GM23338 (cell line): ENCODE measurements around the gene STARD13. TPM values are rescaled to one million over a fixed set of nuclear protein-coding genes. Genes with fewer than 3 reads are reported as not detected.

Experiments used
- ATAC-seq: fragments of 200-7000 bp; cut with Tn5 transposase; 3 replicates; pipeline ENCODE4 v1.9.1; 2020
- DNase-seq: peaks from one replicate; pipeline ENCODE4 v3.0.0-alpha.2; 2015; ENCODE audit warnings: low spot score
- H2AFZ ChIP-seq: fragments of 200-600 bp; sonication (generic); 2 replicates; pipeline ENCODE4 v1.8.0; 2016; ENCODE audit warnings: antibody characterized with exemption, mild to moderate bottlenecking, moderate library complexity
- H3F3A ChIP-seq: fragments of 200-600 bp; sonication (generic); replicated peaks from 2 replicates; pipeline ENCODE4 v1.8.0; 2017; ENCODE audit warnings: antibody characterized with exemption, mixed run types, low read depth
- H3K27ac ChIP-seq: fragments of 200-600 bp; sonication (generic); 2 replicates; pipeline ENCODE4 v1.6.1; 2016; ENCODE audit warnings: low read depth
- H3K27me3 ChIP-seq: fragments of 200-600 bp; sonication (generic); 2 replicates; pipeline ENCODE4 v1.8.0; 2016; ENCODE audit warnings: mild to moderate bottlenecking, mixed run types, moderate library complexity; ENCODE audit not compliant: insufficient read depth
- H3K36me3 ChIP-seq: fragments of 200-600 bp; sonication (generic); 2 replicates; pipeline ENCODE4 v1.8.0; 2016; ENCODE audit warnings: mild to moderate bottlenecking; ENCODE audit not compliant: insufficient read depth
- H3K4me1 ChIP-seq: fragments of 200-600 bp; sonication (generic); 2 replicates; pipeline ENCODE4 v1.8.0; 2016; ENCODE audit warnings: mild to moderate bottlenecking, moderate library complexity; ENCODE audit not compliant: insufficient read depth
- H3K4me2 ChIP-seq: fragments of 200-600 bp; sonication (generic); 2 replicates; pipeline ENCODE4 v1.7.1; 2017; ENCODE audit warnings: mixed run types
- H3K4me3 ChIP-seq: fragments of 200-600 bp; sonication (generic); 2 replicates; pipeline ENCODE4 v1.6.1; 2016; ENCODE audit warnings: mixed run types
- H3K79me2 ChIP-seq: fragments of 200-600 bp; sonication (generic); replicated peaks from 2 replicates; pipeline ENCODE4 v1.8.0; 2017; ENCODE audit warnings: mild to moderate bottlenecking; ENCODE audit not compliant: insufficient read depth
- H3K9me2 ChIP-seq: fragments of 200-600 bp; sonication (generic); 2 replicates; pipeline ENCODE4 v1.8.0; 2017; ENCODE audit not compliant: insufficient read depth
- H4K20me1 ChIP-seq: fragments of 200-600 bp; sonication (generic); replicated peaks from 2 replicates; pipeline ENCODE4 v1.8.0; 2017; ENCODE audit warnings: mild to moderate bottlenecking; ENCODE audit not compliant: insufficient read depth
- H3K27ac Mint-ChIP-seq: 2 replicates; pipeline ENCODE4 v1.8.0; 2020; ENCODE audit warnings: inconsistent platforms, mild to moderate bottlenecking, moderate library complexity, mixed read lengths
- H3K27me3 Mint-ChIP-seq: 3 replicates; pipeline ENCODE4 v1.8.0; 2022; ENCODE audit warnings: low read depth, mild to moderate bottlenecking, moderate library complexity, mixed read lengths, inconsistent platforms; ENCODE audit not compliant: insufficient read depth, poor library complexity
- H3K36me3 Mint-ChIP-seq: 3 replicates; pipeline ENCODE4 v1.8.0; 2021; ENCODE audit warnings: low read depth, mild to moderate bottlenecking, inconsistent platforms, moderate library complexity, mixed read lengths
- H3K4me1 Mint-ChIP-seq: 3 replicates; pipeline ENCODE4 v1.8.0; 2020; ENCODE audit warnings: mild to moderate bottlenecking, inconsistent platforms, mixed read lengths
- H3K4me3 Mint-ChIP-seq: 3 replicates; pipeline ENCODE4 v1.8.0; 2021; ENCODE audit warnings: moderate library complexity, mild to moderate bottlenecking, inconsistent platforms, mixed read lengths
- H3K9me3 Mint-ChIP-seq: 3 replicates; pipeline ENCODE4 v1.8.0; 2020; ENCODE audit warnings: moderate library complexity, mild to moderate bottlenecking, inconsistent platforms, mixed read lengths
- CREB1 ChIP-seq: fragments of 250-450 bp; sonication (Bioruptor Pico); IDR thresholded peaks from 2 replicates; pipeline ENCODE4 v1.5.0; 2020; ENCODE audit warnings: low read depth, mild to moderate bottlenecking, moderate library complexity
- EZH2 ChIP-seq: fragments of 200-600 bp; sonication (generic); IDR thresholded peaks from one replicate; pipeline ENCODE4 v1.8.0; 2017; ENCODE audit warnings: antibody characterized with exemption, mild to moderate bottlenecking, low read depth; ENCODE audit not compliant: unreplicated experiment
- EZH2phosphoT487 ChIP-seq: fragments of 200-600 bp; sonication (generic); IDR thresholded peaks from one replicate; pipeline ENCODE4 v1.8.1; 2018; ENCODE audit warnings: antibody characterized with exemption; ENCODE audit not compliant: unreplicated experiment
- JUNB ChIP-seq: IDR thresholded peaks from one replicate; pipeline ENCODE4 v1.6.1; 2016; ENCODE audit warnings: antibody characterized with exemption; ENCODE audit not compliant: unreplicated experiment
- NANOG ChIP-seq: IDR thresholded peaks from 2 replicates; pipeline ENCODE4 v1.6.1; 2016; ENCODE audit warnings: antibody characterized with exemption, borderline replicate concordance
- POLR2AphosphoS5 ChIP-seq: IDR thresholded peaks from 2 replicates; pipeline ENCODE4 v1.6.1; 2016; ENCODE audit warnings: antibody characterized with exemption, low read depth
- STAT1 ChIP-seq: IDR thresholded peaks from one replicate; pipeline ENCODE4 v1.6.1; 2016; ENCODE audit warnings: antibody characterized with exemption; ENCODE audit not compliant: unreplicated experiment
- ZNF114 ChIP-seq: fragments of 250-450 bp; sonication (Bioruptor Pico); IDR thresholded peaks from 2 replicates; pipeline ENCODE4 v1.5.0; 2020; ENCODE audit warnings: mild to moderate bottlenecking, moderate library complexity
- ZNF331 ChIP-seq: fragments of 250-450 bp; sonication (Bioruptor Pico); IDR thresholded peaks from 2 replicates; pipeline ENCODE4 v1.5.0; 2020; ENCODE audit warnings: low read depth, mild to moderate bottlenecking, moderate library complexity
- polyA plus RNA-seq: library from polyadenylated mRNA; unstranded; fragments of >200 nt; fragmentation: Nextera tagmentation; extraction: Ambion mirVana; gene quantifications from 2 replicates; pipeline ENCODE4 v1.2.1, GENCODE V29; 2016
- total RNA-seq: library from RNA; depleted of rRNA; stranded (reverse); fragments of >200 nt; shearing (Covaris generic); gene quantifications from 2 replicates; pipeline ENCODE4 v1.2.3, GENCODE V29; 2014
- TF ChIP-seq, protein P1 (sequence below): fragments of 250-450 bp; sonication (Bioruptor Pico); IDR thresholded peaks from 2 replicates; pipeline ENCODE4 v1.5.0; 2020; ENCODE audit warnings: mild to moderate bottlenecking, moderate library complexity
- TF ChIP-seq, protein P2 (sequence below), 2 experiments: fragments of 200-600 bp in 1 of 2; sonication (generic) in 1 of 2; conservative IDR thresholded peaks; 2 replicates each; pipeline versions ENCODE4 v1.5.1 to v1.6.1; 2016 to 2017; ENCODE audit warnings: antibody characterized with exemption in 2 of 2, low read depth in 2 of 2, mild to moderate bottlenecking in 2 of 2, moderate library complexity in 1 of 2
- TF ChIP-seq, protein P3 (sequence below): IDR thresholded peaks from one replicate; pipeline ENCODE4 v1.6.1; 2018; ENCODE audit warnings: antibody characterized with exemption; ENCODE audit not compliant: unreplicated experiment
- TF ChIP-seq, protein P4 (sequence below): IDR thresholded peaks from 2 replicates; pipeline ENCODE4 v1.6.1; 2016; ENCODE audit warnings: antibody characterized with exemption

Gene STARD13
- total and polyA plus RNA-seq, 2 experiments from 2014 or later, result 3.2 to 5.2 TPM

DNA sequence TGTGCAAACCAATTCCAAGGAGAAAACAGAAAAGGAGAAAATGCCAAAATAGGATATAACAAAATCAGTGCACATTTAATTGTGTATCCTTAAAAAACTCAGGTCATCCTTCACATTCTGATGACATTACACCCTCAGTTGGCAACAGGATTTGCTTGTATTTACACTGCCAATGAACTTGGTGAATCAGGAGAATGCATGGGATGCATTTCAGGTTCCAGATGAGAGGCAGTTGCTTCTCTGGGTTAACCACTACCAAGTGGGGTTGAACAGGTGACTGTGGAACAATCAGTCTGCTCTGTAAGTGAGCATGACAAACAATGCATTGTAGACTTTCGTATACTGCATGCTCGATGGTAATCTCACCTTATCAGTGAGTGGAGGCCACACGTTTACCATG lies 79.1 kb downstream of the STARD13 start:
- ATAC-seq (no peak), DNase-seq (no peak)
- Histone ChIP-seq H3K79me2 (no peaks in the 10 kb centered on the region), H3F3A (no peaks in the 10 kb centered on the region), H3K9me2 (peaks cover 5% of the 10 kb centered on the region; the same call in 1 of the 2 replicates), H3K4me3 (no peak overlapping the region), H3K36me3 (no peaks in the 10 kb centered on the region), H3K4me1 (peaks cover 24% of the 10 kb centered on the region), H3K27ac (no peak overlapping the region), H3K4me2 (0 out of 2 replicates have a peak overlapping the region, but pooled peaks have one; percentile 54), H2AFZ (no peak overlapping the region), H4K20me1 (no peaks in the 10 kb centered on the region), H3K27me3 (no peaks in the 10 kb centered on the region)
- Mint-ChIP-seq H3K4me1 (peaks cover 20% of the 10 kb centered on the region), H3K27ac (no peak overlapping the region), H3K36me3 (no peaks in the 10 kb centered on the region), H3K9me3 (no peaks in the 10 kb centered on the region; the same call in 2 of the 3 replicates), H3K4me3 (no peak overlapping the region), H3K27me3 (peaks cover 2% of the 10 kb centered on the region)
- no peak for TF ChIP-seq EZH2
- TF ChIP-seq, protein P1, sequence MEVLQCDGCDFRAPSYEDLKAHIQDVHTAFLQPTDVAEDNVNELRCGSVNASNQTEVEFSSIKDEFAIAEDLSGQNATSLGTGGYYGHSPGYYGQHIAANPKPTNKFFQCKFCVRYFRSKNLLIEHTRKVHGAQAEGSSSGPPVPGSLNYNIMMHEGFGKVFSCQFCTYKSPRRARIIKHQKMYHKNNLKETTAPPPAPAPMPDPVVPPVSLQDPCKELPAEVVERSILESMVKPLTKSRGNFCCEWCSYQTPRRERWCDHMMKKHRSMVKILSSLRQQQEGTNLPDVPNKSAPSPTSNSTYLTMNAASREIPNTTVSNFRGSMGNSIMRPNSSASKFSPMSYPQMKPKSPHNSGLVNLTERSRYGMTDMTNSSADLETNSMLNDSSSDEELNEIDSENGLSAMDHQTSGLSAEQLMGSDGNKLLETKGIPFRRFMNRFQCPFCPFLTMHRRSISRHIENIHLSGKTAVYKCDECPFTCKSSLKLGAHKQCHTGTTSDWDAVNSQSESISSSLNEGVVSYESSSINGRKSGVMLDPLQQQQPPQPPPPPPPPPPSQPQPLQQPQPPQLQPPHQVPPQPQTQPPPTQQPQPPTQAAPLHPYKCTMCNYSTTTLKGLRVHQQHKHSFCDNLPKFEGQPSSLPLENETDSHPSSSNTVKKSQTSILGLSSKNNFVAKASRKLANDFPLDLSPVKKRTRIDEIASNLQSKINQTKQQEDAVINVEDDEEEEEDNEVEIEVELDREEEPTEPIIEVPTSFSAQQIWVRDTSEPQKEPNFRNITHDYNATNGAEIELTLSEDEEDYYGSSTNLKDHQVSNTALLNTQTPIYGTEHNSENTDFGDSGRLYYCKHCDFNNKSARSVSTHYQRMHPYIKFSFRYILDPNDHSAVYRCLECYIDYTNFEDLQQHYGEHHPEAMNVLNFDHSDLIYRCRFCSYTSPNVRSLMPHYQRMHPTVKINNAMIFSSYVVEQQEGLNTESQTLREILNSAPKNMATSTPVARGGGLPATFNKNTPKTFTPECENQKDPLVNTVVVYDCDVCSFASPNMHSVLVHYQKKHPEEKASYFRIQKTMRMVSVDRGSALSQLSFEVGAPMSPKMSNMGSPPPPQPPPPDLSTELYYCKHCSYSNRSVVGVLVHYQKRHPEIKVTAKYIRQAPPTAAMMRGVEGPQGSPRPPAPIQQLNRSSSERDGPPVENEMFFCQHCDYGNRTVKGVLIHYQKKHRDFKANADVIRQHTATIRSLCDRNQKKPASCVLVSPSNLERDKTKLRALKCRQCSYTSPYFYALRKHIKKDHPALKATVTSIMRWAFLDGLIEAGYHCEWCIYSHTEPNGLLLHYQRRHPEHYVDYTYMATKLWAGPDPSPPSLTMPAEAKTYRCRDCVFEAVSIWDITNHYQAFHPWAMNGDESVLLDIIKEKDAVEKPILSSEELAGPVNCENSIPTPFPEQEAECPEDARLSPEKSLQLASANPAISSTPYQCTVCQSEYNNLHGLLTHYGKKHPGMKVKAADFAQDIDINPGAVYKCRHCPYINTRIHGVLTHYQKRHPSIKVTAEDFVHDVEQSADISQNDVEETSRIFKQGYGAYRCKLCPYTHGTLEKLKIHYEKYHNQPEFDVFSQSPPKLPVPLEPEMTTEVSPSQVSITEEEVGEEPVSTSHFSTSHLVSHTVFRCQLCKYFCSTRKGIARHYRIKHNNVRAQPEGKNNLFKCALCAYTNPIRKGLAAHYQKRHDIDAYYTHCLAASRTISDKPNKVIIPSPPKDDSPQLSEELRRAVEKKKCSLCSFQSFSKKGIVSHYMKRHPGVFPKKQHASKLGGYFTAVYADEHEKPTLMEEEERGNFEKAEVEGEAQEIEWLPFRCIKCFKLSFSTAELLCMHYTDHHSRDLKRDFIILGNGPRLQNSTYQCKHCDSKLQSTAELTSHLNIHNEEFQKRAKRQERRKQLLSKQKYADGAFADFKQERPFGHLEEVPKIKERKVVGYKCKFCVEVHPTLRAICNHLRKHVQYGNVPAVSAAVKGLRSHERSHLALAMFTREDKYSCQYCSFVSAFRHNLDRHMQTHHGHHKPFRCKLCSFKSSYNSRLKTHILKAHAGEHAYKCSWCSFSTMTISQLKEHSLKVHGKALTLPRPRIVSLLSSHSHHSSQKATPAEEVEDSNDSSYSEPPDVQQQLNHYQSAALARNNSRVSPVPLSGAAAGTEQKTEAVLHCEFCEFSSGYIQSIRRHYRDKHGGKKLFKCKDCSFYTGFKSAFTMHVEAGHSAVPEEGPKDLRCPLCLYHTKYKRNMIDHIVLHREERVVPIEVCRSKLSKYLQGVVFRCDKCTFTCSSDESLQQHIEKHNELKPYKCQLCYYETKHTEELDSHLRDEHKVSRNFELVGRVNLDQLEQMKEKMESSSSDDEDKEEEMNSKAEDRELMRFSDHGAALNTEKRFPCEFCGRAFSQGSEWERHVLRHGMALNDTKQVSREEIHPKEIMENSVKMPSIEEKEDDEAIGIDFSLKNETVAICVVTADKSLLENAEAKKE (CRISPR knock-in tag), result no peak
- TF ChIP-seq ZNF114 (CRISPR knock-in tag), result no peak
- TF ChIP-seq STAT1, result no peak
- TF ChIP-seq, protein P2, sequence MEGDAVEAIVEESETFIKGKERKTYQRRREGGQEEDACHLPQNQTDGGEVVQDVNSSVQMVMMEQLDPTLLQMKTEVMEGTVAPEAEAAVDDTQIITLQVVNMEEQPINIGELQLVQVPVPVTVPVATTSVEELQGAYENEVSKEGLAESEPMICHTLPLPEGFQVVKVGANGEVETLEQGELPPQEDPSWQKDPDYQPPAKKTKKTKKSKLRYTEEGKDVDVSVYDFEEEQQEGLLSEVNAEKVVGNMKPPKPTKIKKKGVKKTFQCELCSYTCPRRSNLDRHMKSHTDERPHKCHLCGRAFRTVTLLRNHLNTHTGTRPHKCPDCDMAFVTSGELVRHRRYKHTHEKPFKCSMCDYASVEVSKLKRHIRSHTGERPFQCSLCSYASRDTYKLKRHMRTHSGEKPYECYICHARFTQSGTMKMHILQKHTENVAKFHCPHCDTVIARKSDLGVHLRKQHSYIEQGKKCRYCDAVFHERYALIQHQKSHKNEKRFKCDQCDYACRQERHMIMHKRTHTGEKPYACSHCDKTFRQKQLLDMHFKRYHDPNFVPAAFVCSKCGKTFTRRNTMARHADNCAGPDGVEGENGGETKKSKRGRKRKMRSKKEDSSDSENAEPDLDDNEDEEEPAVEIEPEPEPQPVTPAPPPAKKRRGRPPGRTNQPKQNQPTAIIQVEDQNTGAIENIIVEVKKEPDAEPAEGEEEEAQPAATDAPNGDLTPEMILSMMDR (conservative IDR thresholded peaks at IDR 0.05; ENCODE audit: low read depth in 2 of 2), result no peak
- TF ChIP-seq, protein P3, sequence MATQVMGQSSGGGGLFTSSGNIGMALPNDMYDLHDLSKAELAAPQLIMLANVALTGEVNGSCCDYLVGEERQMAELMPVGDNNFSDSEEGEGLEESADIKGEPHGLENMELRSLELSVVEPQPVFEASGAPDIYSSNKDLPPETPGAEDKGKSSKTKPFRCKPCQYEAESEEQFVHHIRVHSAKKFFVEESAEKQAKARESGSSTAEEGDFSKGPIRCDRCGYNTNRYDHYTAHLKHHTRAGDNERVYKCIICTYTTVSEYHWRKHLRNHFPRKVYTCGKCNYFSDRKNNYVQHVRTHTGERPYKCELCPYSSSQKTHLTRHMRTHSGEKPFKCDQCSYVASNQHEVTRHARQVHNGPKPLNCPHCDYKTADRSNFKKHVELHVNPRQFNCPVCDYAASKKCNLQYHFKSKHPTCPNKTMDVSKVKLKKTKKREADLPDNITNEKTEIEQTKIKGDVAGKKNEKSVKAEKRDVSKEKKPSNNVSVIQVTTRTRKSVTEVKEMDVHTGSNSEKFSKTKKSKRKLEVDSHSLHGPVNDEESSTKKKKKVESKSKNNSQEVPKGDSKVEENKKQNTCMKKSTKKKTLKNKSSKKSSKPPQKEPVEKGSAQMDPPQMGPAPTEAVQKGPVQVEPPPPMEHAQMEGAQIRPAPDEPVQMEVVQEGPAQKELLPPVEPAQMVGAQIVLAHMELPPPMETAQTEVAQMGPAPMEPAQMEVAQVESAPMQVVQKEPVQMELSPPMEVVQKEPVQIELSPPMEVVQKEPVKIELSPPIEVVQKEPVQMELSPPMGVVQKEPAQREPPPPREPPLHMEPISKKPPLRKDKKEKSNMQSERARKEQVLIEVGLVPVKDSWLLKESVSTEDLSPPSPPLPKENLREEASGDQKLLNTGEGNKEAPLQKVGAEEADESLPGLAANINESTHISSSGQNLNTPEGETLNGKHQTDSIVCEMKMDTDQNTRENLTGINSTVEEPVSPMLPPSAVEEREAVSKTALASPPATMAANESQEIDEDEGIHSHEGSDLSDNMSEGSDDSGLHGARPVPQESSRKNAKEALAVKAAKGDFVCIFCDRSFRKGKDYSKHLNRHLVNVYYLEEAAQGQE, result no peak
- TF ChIP-seq EZH2phosphoT487, result no peak
- TF ChIP-seq, protein P4, sequence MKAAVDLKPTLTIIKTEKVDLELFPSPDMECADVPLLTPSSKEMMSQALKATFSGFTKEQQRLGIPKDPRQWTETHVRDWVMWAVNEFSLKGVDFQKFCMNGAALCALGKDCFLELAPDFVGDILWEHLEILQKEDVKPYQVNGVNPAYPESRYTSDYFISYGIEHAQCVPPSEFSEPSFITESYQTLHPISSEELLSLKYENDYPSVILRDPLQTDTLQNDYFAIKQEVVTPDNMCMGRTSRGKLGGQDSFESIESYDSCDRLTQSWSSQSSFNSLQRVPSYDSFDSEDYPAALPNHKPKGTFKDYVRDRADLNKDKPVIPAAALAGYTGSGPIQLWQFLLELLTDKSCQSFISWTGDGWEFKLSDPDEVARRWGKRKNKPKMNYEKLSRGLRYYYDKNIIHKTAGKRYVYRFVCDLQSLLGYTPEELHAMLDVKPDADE, result no peak
- no peak for TF ChIP-seq NANOG
- no peak for TF ChIP-seq POLR2AphosphoS5
- no peak for TF ChIP-seq ZNF331 (CRISPR knock-in tag)
- TF ChIP-seq JUNB, result no peak
- TF ChIP-seq CREB1 (CRISPR knock-in tag), result no peak
